Endothelial cell (in vitro differentiated cells): ENCODE data around the gene ECHS1. TPM values are rescaled to one million over a fixed set of nuclear protein-coding genes. Genes with fewer than 3 reads are reported as not detected.

Experiments
- DNase-seq: peaks from one replicate; pipeline ENCODE4 v3.0.0; 2021; ENCODE audit warnings: low spot score
- H3K27ac Mint-ChIP-seq: one replicate; pipeline ENCODE4 v1.8.0; 2021; ENCODE audit warnings: mixed read lengths, inconsistent platforms; ENCODE audit not compliant: unreplicated experiment
- H3K27me3 Mint-ChIP-seq: one replicate; pipeline ENCODE4 v1.8.0; 2021; ENCODE audit warnings: mild to moderate bottlenecking, moderate library complexity, mixed read lengths, inconsistent platforms; ENCODE audit not compliant: unreplicated experiment
- H3K36me3 Mint-ChIP-seq: one replicate; pipeline ENCODE4 v1.8.0; 2021; ENCODE audit warnings: mild to moderate bottlenecking, low read depth, mixed read lengths, inconsistent platforms; ENCODE audit not compliant: unreplicated experiment
- H3K4me1 Mint-ChIP-seq: one replicate; pipeline ENCODE4 v1.8.0; 2021; ENCODE audit warnings: mild to moderate bottlenecking, mixed read lengths, inconsistent platforms; ENCODE audit not compliant: unreplicated experiment
- H3K4me3 Mint-ChIP-seq: one replicate; pipeline ENCODE4 v1.8.0; 2021; ENCODE audit warnings: mild to moderate bottlenecking, mixed read lengths, inconsistent platforms; ENCODE audit not compliant: unreplicated experiment
- H3K9me3 Mint-ChIP-seq: one replicate; pipeline ENCODE4 v1.8.0; 2021; ENCODE audit warnings: mixed read lengths, inconsistent platforms; ENCODE audit not compliant: unreplicated experiment
- CTCF ChIP-seq: fragments of 200-600 bp; sonication (generic); IDR thresholded peaks from one replicate; pipeline ENCODE4 v1.5.0; 2021; ENCODE audit warnings: antibody characterized with exemption; ENCODE audit not compliant: unreplicated experiment
- total RNA-seq: library from RNA; stranded (reverse); fragmentation: NEBNext Ultra II Directional; extraction: Animal tissue kit (Norgen Biotek cat#: 25700); gene quantifications from one replicate; pipeline ENCODE4 v1.2.1, GENCODE V29; 2021; ENCODE audit not compliant: unreplicated experiment

The ECHS1 gene
- total RNA-seq, 1 donor from 2014 or later: 69.6 TPM

GRCh38 chr10:133336118-133336576, 37.0 kb downstream of the ECHS1 start:
- no peak for TF ChIP-seq CTCF
- no peaks in the 10 kb centered on the region for H3K9me3 Mint-ChIP-seq
- H3K36me3 Mint-ChIP-seq: no peaks in the 10 kb centered on the region
- DNase-seq: no peak
- peaks cover 16% of the 10 kb centered on the region for H3K27me3 Mint-ChIP-seq
- no peak overlapping the region for H3K27ac Mint-ChIP-seq
- no peak overlapping the region for H3K4me3 Mint-ChIP-seq
- no peaks in the 10 kb centered on the region for H3K4me1 Mint-ChIP-seq

- H3K9me3 Mint-ChIP-seq: no peaks in the 10 kb centered on the region
- H3K36me3 Mint-ChIP-seq: no peaks in the 10 kb centered on the region
- no peak overlapping the region for H3K4me3 Mint-ChIP-seq
- no peaks in the 10 kb centered on the region for H3K4me1 Mint-ChIP-seq
- peak; percentile 58 for DNase-seq
- no peak overlapping the region for H3K27ac Mint-ChIP-seq
- no peak for TF ChIP-seq CTCF
- peaks cover 20% of the 10 kb centered on the region for H3K27me3 Mint-ChIP-seq
Measured at GRCh38 chr10:133335246-133336117, 37.7 kb downstream of the ECHS1 start.

- no peak for DNase-seq
- Mint-ChIP-seq H3K36me3 (no peaks in the 10 kb centered on the region), H3K4me3 (no peak overlapping the region), H3K27ac (no peak overlapping the region), H3K4me1 (no peaks in the 10 kb centered on the region), H3K27me3 (peaks cover 22% of the 10 kb centered on the region), H3K9me3 (no peaks in the 10 kb centered on the region)
- no peak for TF ChIP-seq CTCF
Measured at GRCh38 chr10:133334503-133335245, 38.5 kb downstream of the ECHS1 start.

GRCh38 chr10:133332936-133333699, 40.0 kb downstream of the ECHS1 start:
- TF ChIP-seq CTCF: no peak
- no peak for DNase-seq
- Mint-ChIP-seq H3K4me1 (no peaks in the 10 kb centered on the region), H3K27me3 (peaks cover 27% of the 10 kb centered on the region), H3K9me3 (no peaks in the 10 kb centered on the region), H3K27ac (no peak overlapping the region), H3K4me3 (no peak overlapping the region), H3K36me3 (no peaks in the 10 kb centered on the region)
